CD4-positive, alpha-beta T cell treated with Interleukin-4 for 4 hours (primary cell): ENCODE data around the gene NIM1K.
"Not testable (repeated sequence)": the region's sequence is repeated elsewhere in the genome, so short reads cannot be mapped to it uniquely, and the experiment has no call there.

Experiments used
- DNase-seq: peaks from one replicate; pipeline ENCODE4 v3.0.0-alpha.2; 2020

NIM1K gene

DNA sequence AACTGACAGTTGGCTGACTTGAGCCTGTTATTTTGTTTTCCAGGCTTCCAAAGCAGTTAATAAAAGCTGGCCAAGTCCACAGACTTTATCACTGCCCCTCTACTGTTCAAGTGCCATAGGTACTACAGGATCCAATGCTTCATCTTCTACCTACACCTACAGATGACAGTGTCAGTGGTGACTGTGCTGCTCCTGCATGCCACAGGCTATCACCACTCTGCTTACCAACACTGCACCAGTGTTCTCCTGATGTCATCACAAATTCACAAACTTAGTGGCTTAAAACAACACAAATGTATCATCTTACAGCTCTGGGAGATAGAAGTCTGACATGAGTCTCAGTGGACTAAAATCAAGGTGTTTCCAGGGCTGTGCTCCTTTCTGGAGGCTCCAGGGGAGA, 94.6 kb downstream of the NIM1K start:
- DNase-seq = no peak

DNA sequence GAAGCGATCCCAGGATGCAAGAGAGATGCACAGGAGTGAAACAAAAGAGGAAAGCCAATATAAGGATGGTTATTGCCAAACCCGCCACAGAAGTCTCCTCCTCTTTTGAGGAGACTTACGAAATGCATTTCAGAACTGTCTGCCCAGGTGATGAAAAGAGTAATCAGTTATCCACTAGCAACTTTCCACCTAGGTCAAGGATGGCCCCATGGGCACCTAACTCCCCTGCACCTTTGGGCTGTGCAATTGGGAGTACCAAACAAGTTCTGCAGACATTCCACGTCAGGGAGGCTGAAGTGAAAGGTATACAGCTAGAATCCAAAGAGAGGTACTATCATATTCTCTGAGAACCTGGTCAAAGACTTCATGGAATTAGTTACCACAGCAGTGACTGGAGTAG, 95.5 kb downstream of the NIM1K start:
- no peak for DNase-seq

DNA sequence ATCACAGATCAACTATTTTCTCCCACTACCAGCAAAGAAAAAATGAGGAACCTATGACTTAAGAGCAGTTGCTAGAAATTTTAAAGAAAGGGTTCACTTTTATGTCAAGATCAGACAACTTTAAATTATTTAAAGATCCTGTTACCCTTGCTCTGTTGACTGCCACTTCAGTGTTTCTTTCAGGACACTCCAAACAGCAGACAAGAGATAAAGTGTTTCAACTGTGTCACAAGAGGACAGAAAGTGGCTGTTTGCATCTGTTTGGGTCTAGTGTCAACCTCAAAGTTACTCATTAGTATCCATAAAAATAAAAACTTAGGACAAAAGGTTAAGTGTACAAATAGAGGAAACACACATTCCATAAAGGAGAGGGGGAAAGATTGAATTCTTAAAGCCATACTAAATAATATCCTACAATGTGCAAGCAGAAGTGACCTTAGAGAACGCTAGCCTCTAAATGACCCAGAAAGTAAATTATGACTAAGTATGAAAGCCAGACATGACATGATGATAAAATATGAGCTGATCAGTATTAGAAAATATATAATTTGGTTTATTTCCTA, 96.3 kb downstream of the NIM1K start:
- DNase-seq = no peak

DNA sequence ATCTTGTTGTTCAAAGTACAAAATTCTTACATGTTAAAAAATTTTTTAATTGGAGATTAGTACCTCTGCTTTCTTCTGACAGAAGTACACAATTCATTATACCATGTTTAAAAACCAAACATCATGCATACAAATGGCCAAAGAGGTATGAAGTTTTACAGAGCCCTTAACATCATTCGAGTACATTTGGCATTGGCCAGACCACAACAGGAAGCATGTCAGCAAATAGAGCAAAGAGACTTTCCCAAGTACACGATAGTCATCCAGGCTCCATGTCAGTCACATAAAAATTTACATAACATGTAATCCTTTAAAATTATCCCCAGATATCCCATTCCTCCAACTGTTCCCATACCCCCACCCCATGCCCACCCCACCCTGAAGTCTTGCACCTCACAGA, 98.7 kb downstream of the NIM1K start:
- DNase-seq = no peak

DNA sequence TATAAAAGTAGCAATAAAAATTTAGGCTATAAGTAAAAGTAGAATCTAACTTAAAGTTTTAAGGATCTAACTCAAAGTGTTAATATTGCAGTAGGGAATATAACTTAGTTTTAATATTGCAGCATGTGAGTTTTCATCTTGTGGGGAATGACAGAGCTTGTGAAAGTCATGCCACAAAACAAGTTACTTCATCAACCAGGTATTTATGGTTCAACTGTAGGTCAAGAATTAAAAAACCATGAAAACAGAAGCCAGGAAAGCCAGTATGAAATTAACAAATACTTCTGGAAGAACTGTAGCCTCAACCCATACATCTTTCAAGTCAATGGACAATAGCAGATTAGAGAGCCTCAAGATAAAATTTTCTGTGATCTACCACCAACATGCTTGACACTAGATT, 102.2 kb downstream of the NIM1K start:
- DNase-seq = no peak

DNA sequence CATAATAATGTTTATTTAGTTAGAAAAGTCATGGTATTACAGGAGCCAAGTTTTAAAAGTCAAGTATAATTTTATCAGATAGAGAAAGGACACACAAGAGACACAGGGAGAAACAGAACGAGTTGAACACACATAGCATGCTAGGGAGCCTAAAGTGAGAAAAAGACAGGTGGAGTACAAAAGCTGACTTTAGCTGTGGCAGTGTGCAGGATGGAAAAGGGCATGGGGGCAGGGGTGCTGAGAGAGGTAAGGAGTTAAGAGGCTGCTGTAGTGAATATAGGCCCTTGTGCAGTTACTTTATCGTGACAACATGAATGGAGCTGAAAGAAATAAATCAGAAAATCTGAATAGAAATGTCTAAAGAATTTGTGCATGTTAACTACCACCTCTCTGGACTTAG, 103.2 kb downstream of the NIM1K start:
- no peak for DNase-seq

DNA sequence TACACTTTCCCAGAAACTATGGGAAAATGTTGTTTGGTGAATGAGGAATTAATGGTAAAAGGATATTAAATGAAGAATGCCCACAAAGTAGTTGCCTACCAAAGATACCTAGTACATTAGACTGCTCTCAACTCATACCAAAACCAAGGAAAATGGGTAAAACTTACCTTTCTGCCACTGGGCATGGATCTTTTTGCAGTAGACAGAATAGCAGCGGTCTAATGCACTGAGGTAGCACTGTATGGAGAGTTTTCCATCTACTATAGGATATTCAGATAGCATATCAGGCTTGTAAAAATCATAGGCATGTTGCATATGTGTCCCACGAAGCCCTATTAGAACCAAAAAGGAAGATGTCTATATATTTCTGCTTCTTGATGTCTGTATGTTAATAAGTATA, 104.8 kb downstream of the NIM1K start:
- DNase-seq = no peak

DNA sequence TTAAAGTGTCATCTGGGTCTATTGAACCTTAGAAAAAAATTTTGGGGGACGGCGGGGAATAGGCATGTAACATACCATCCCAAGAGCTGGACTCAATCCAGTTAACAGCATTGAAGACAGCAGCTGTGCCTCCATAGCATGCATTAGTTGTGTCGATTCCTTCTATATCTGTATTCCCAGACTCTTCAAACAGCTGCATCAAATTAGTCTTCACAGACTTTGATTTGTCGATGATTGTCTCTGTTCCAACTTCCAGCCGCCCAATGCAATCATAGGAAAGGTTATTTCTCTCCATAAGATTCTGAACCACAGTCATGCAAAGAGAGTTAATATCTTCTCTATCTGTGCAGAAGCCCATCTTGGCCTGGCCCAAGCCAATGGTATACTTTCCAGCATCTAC, 106.4 kb downstream of the NIM1K start:
- no peak for DNase-seq

DNA sequence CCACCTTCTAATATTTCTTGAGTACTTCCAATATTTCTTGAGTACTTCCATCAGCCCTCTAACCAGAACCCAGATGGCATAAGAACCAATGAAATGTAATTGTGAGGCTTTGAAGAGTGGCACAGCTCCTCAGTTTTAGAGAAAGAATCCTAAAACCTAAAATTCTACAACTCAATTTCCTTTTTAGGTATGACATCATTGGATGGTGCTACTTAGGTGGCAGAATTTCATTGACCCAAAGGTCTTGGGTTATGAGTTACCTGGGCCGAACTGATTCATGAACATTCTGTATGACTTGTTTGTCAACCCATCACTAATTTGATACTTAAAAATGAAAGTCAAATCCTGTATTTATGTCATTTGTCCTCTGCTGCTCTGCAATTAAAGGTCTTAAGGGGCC, 108.1 kb downstream of the NIM1K start:
- DNase-seq = no peak

DNA sequence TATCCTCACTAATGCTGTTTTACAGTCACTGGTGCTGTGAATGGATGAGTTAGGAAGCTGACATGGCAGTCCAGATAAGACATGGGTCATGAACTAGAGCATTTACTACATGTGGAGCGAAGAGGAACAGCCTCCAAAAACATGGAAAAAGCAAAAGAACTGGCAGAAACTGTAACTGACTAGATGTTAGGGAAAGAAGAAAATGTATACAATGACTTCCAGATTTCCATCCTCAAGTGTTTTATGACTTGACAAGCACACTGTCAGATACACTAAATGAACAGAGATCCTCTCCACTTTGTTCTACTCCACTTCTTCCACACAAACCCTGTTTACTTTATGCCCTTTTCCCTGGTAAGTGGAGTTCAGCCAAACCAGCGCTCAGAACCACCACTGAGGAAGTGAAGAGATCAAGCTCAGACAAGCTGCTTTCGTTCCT, 109.6 kb downstream of the NIM1K start:
- DNase-seq = no peak

DNA sequence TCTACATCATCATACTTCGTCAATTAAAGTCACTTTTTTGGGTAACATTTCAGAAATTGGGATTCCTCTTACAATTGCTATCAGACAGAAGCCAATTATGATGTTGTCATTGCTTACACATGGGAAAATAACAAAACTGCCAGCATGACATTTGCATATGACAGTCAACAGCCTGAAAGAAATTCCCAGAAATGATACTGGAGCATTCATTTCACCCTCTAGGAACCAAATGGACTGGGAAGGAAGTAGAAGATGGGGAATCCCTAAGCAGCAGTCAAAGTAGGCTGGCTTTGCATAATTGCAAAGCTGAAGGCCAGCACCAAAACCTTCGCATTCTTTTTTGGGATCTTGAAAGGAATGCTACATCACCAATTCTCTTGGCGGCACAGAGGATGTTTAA, 110.5 kb downstream of the NIM1K start:
- DNase-seq = no peak

DNA sequence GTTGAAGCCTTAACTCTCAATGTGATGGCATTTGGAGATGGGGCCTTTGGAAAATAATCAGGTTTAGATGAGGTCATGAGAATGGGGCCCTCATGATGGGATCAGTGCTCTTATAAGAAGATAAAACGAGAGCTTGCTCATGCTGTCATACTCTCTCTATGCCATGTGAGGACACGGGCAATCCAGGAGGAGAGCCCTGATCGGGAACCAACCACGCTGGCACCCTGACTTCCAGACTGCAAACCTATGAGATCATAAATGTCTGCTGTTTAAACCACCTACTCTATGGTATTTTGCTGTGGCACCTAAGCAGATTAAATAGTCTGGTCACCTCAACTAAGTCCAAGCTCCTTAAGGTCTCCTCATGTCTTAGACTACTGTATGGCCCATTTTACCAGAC, 111.2 kb downstream of the NIM1K start:
- no peak for DNase-seq

DNA sequence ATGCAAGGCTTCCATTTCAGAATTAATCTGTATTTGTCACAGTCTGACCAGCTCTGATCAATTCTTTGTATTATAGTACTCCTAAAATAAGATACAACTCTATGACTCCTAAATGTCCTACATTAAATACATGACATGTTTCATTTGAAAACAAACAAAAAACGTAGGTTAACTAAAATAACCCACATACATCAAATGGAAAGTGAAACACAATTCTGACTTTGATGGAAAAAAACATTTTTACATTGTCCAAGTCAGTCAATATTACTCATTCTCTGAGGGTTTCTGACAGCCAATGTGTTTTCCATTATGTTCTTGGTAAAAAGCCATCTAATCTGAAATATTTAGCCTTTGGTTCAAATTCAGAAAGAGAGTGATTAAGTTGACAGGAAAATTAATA, 112.5 kb downstream of the NIM1K start:
- DNase-seq = peak; percentile 29

DNA sequence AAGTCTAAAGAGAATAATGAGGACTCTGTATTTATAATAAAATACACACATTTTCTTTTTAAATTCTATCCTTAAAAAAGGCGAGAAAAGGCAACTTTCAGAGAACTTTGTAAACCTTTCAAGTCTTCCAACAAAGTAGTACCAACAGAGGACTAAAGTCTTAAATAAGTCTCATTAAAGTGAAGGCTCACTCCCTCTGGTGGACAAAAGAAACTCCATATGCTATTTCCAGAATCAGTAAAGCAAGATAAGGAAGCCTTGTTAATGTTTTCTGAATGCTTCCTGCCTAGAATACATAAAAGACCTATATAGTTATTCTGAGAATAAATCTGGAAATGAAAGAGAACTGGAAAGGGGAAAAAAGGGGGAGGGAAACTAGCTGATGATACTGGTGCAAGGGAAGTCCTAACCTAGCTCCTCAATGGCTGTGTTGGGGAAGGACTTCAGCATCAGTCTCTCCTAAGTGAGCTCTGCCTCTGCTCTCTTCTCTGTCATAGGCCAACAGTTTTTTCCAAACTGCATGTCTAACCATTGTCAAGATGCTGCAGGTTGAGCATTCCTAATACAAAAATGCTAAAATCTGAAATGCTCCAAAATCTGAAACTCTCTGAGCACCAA, 114.0 kb downstream of the NIM1K start:
- DNase-seq = peak; percentile 63

DNA sequence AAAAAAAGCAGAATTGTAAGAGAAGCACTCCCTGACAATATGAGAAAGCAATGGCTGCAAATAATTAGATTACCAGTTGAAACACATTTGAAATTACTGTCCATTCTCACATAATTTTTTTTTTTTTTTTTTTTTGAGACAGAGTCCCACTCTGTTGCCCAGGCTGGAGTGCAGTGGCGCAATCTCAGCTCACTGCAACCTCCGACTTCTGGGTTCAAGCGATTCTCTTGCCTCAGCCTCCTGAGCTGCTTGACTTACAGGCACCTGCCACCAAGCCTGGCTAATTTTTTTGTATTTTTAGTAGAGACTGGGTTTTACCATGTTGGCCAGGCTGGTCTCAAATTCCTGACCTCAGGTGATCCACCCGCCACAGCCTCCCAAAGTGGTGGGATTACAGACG, 114.9 kb downstream of the NIM1K start:
- not testable (repeated sequence) for DNase-seq

DNA sequence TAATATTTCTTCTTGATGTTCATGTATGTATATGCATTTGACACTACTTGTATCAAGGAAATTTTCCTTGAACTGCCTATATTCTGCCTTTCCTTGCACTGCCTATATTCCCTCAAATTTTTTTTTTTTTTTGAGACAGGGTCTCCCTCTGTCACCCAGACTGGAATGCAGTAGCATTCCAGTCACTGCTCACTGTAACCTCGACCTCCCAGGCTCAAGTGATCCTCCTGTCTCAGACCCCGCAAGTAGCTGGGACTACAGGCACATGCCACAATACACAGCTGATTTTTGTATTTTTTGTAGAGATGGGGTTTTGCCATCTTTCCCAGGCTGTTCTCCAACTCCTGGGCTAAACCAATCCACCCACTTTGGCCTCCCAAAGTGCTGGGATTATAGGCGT, 117.1 kb downstream of the NIM1K start:
- DNase-seq = no peak

DNA sequence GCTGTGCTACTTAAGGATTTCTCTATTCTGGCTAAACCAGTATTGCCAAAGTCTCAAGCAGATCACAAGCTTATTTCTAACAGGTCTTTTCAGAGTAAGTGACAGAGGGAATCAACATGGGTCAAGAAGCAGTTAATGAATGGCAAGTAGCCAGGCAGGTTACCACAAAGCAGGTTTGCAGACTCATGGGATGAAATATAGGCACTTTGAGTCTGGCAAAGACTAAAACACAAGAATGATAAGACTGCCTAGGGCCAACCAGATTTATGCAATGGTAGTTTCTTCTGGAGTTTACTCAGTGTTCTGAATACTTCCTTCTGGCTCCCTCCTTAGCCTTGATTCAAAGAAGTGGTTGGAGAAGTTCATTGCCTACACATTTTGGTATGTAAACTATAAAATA, 117.6 kb downstream of the NIM1K start:
- DNase-seq = no peak

DNA sequence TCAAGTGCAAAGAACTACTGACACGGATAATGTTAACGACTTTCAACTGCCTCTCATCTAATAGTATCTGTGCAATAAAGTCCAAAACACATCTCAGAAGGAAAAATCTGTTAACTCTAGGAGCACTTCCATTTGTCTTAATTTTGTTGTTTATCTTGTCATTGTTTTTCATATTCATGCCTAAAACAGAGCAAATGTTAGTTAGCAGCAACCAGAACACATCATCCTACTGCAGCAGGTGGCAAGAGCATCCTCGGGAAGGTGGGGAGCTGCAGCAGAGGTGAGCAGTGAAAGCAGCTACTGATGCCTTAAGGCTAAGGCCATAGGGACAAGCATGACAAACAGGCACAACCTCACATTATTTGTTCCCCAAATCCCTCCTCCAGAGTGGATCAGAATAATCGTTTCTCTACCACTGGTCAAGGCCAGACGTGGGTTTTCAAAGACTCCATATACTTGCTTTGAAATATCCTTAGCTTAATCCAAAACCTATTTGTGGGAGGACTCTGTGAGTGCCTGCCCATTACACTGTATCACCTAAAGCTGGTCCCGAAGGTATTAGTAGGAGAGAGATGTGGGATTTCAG, 120.1 kb downstream of the NIM1K start:
- no peak for DNase-seq

DNA sequence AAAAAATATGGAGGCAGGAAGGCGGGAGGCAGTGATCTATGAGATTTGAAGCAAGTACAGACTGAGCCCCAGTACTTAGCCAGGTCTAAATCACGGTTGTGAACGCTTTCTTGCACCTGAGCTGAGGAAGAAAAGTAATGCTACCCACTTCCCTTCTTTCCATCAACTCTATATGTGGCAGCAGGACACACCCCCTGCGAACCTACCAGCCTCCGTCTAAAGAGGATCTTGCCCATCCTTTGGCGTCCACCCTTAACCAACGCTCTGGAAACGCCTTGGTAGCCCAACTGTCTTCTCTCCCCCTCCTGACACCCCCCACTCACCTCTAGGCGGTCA, 120.6 kb downstream of the NIM1K start:
- DNase-seq = no peak

DNA sequence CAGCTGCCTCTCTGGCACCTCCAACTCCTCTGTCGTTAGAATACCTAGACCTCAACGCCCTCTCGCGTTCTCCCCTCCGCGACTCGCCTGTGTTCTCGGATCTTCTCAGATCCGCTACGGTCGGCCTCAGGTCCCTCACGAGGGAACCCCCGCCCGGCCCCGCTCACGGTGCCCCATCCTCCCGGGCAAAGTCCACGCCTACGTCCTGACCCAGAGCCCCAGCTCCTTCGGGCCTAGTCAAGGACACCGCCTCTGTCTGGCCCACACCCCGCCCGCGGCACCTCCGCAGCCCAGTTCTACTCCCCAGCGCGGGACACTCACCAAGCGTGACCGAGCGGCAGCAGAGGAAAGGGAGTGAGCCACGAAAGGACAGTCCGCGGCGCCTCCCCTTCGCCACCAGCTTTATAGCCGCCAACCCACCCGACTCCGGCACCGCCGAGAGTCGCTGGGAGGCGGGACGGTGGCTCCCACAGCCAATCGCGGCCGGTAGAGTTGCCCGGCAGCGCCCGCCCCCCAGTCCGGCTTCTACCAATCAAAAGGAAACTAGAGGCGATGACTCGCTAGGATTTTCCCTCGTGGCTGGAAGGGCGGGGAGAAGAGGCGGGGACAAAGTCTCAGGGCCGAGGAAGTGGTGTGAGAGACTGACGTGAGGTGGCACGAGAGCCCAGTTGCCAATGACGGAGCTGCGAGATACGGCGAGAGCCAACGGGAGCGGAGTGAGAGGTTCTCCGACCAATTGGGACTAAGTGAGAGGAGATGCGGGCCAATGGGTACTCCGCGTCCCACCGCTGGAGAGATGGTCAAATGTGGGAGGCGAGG, 121.2 kb downstream of the NIM1K start, which contains the start of gene HMGCS1:
Gene HMGCS1 (minus strand): TSS at position 378 of the 819 bp plus-strand sequence. CDS start 14,447 bp downstream, outside the sequence.
- peak; percentile 99 for DNase-seq

DNA sequence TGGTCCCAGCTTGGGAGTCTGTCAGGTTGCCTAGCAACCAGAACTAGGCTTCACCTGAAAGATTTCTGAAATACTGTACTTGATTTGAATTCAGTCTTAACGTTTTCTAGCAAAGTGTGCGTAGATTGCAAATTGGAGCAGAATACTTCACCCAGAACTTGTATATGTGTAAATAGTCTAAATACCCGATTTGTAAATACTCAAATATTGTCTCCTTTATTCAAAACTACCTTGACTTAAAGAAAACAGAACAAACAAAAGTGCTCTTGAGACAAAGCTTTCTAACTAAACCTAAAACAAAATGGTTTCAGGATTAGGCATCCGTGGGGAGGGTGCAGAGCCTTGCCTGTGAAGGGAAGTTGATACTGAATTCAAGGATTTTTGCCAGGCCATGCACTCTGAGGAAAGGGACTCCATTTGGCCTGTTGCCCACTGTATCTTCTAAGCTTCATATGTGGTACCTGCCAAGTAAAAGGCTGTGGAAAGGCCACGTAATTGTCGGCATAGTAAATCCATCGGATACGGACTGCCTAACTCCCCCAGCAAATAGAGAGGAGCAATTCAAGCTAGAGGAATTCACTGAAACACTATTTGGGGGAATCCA, 121.9 kb downstream of the NIM1K start:
- no peak for DNase-seq

DNA sequence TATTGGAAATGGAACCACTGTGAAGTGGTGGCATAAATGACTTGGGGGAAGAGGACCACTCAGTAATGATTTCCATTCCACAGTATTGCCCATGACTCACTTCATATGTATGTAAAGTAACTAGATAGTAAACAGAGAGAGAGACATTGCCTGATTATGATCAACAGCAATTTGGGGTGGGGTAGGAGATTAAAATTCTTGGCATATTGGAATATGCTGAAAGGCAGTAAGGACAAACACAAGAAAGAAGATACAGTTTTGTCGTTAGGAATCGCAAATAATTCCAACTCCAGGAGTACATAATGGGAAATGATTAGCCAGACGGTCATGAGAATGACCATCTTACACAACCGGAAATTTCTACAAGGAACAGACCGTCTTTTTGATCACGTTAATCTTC, 122.7 kb downstream of the NIM1K start:
- no peak for DNase-seq

DNA sequence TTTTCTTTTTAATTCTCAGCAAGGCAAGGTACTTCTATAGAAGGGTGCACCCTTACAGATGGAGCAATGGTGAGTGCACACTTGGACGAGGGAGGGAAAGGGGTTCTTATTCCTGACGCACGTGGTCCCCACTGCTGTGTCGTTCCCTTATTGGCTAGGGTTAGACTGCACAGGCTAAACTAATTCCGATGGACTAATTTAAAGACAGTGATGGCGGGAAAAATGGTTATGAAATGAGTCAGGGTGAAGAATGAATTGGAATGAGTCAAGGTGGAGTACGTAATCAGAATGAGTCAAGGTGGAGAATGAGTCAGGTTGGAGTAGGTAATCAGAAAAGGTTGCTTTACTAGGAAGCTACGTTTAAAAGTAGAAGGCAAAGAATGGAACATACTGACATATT, 123.2 kb downstream of the NIM1K start:
- DNase-seq = peak; percentile 46

DNA sequence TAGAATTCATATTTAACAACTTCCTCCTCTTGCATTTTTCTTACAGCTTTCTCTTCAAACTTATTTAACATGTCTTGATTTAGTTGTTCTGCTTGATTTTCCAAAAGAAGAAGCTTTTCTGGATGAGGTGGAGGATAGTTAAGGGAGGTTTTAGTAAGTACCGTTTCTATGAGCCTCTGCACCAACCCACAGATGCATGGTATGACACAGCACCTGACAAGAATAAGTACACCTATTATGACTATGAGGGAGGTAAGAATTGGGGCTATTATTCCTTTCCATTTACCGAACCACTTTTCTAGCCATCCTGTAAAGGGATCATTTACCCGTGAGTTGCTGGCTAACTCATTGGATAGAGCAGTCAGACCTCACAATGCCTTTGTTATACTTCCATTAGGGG, 123.7 kb downstream of the NIM1K start:
- no peak for DNase-seq
